HG02763 (cell line): ENCODE measurements around the gene SYNJ1.
"Not testable (repeated sequence)": the region's sequence is repeated elsewhere in the genome, so short reads cannot be mapped to it uniquely, and the experiment has no call there.

Experiments
- ATAC-seq: cut with Tn5 transposase; IDR thresholded peaks from one replicate; pipeline ENCODE4 v1.9.1; 2021; ENCODE audit warnings: mild to moderate bottlenecking, moderate library complexity; ENCODE audit not compliant: unreplicated experiment

The SYNJ1 gene

DNA sequence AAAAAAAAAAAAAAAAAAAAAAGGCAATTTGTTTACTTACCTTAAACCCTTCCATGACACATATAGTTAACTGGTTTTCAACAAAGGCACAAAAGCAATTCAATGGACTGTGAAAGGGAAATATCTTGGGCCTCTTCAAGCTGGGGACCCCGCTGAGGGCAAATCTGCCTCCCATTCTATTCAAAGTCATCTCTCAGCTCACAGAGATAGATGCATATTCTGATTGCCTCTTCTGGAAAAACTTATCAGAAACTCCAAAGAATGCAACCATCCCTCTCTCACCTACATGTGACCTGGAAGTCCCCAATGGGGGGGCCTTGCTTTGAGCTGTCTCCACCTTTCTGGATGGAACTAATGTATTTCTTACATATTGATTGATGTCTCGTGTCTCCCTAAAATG, 12.1 kb upstream of the SYNJ1 start:
- ATAC-seq = no peak

- ATAC-seq = not testable (repeated sequence)
These were observed 8.3 kb upstream of the SYNJ1 start for GRCh38 chr21:32736083-32736482.

DNA sequence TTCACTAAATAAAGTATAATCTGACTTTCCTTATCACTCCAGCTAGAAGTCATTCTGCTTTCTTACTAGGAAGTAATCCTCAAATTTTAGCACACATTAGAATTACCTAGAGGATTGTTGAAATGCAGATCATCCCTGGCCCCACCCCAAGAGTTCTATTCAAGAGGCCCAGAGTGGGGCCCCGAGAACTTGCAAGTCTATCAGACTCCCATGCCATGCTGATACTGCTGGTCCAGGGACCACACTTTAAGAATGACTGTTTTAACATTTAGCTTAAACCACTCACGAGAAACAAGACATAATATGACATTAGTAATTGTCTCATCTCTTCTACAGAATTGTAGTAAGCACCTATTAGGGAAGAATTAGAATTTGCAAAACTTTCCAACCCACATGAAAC, 7.7 kb upstream of the SYNJ1 start:
- no peak for ATAC-seq

DNA sequence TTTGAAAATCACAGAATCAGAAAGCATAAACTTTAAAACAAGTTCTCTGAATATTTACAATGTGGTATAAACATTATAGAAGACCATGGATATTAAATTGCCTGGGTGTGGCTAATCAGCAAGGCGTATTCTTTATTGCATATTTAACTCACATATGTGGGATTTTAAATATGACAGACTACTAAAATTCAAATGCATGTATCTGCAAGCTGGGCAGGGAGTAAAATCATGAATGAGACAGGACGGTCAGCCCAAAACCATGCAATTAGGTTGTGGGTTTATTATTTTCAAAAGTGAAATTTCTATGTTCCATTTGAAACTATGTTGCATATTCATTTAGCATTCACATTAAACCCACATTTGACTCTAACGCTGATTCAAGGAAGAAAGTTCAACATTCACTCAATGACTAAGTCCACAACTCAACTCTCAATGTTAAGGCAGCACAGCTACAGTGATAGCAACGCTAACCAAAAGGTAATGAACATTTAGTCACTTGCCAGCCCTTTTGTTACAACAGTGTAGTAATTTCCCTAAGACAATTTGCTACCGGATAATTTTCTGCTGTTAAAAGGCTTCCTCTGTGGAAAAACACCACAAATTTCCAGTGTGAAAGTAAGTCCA, 6.3 kb upstream of the SYNJ1 start:
- ATAC-seq = no peak

DNA sequence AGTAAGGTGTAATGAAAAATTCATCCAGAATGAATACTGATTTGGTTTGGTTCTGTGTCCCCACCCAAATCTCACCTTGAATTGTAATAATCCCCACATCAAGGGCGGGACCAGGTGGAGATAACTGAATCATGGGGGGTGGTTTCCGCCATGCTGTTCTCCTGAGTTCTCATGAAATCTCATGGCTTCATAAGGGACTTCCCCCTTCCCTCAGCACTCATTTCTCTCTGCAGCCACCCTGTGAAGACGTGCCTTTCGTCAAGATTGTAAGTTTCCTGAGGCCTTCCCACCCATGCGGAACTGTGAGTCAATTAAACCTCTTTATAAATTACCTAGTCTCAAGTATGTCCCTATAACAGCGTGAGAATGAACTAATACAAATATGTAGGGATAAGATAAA, 5.5 kb upstream of the SYNJ1 start:
- ATAC-seq = no peak

GRCh38 chr21:32732544-32732943, 4.7 kb upstream of the SYNJ1 start:
- no peak for ATAC-seq

GRCh38 chr21:32728848-32729247, 1.0 kb upstream of the SYNJ1 start:
- ATAC-seq = no peak

DNA sequence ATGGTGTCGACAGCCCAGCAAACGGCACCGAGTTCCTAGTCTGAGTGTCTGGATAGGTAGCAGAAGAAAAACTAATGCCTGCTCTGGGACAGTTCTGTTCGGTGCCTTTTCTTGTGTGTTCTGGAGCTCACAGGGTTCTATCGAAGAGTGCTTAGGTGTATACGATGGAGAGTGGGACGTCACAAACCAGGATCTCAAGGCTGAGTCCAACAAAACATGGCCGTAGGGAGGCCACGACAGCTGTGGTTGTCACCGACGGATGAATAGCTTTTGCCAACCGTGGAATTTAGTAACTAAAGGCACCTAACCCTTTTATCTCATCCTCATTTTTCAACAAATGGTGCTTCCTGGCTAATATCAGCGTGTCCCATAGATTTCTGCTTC, 635 bp upstream of the SYNJ1 start:
- no peak for ATAC-seq

GRCh38 chr21:32726839-32727686, 750 bp downstream of the SYNJ1 start:
- peak; percentile 15 for ATAC-seq

DNA sequence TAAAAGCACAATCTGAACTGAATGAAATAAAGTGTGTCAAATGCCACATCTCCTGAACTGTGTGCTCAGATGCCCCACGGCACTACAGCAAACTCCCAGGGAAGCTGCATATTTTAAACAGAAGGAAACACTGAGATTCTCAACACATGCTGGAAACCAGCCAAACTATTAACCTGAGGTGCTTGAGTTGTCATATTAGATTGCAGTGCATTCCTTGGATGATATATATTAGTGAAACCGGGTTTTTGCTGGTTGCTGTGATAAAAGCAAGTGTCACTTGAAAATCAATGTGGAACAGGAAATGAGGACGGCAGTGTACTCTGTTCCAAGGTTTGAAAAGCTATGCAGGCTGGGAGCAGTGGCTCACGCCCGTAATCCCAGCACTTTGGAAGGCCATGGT, 8.7 kb downstream of the SYNJ1 start:
- ATAC-seq = no peak

- no peak for ATAC-seq
These were observed 9.9 kb downstream of the SYNJ1 start for GRCh38 chr21:32717851-32718316.

GRCh38 chr21:32716486-32716885, 11.3 kb downstream of the SYNJ1 start:
- no peak for ATAC-seq

DNA sequence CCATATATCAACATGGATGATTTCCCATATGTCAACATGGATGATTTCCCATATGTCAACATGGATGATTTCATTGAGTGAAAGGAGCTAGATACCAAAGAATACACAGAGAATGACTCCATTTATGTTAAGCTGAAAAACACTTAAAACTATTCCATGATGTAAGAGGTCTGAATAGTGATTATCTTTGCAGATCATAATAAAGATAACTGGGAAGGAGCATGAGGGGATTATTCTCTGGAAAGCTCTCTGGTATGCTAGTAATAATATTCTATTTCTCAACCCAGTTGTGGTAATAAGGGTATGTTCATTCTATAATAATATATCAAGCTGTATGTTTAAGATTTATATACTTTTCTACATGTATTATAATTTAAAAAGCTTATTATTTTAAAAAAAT, 14.1 kb downstream of the SYNJ1 start:
- ATAC-seq = no peak

DNA sequence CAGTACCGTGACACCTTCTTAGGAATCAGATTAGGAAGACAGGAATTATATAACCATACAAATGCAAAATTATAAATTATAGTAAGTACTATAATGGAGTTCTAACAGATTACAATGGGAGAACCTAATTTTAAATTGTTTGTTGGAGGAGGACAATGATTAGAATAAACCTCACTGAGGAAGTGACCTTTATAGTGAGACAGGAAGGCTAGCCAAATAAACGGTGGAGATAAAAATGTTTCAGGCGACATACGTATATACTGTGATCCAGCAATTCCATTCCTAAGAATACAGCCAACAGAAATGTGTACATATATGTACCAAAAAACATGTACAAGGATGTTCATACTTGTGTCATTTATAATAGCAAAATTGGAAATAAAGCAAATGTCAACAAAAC, 15.2 kb downstream of the SYNJ1 start:
- ATAC-seq = no peak

DNA sequence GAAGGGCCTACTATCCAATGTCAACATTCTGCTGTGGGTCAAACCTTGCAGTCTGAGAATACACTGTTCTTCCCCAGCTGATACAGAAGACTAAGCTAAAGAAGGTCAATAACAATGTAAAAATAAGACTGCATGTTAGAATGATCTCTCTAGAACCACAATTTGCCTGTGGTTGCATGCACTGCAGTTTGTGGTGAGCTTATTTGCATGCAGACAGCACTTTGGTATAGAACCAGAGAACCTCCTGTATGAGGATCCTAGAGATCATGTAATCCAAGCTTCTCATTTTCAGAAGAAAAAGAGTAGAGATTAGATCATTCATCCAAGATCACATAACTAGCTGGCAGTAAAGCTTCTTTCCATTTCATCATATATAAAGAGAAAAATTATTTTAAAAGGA, 15.8 kb downstream of the SYNJ1 start:
- peak; percentile 98 for ATAC-seq

GRCh38 chr21:32710987-32711386, 16.8 kb downstream of the SYNJ1 start:
- ATAC-seq = no peak

DNA sequence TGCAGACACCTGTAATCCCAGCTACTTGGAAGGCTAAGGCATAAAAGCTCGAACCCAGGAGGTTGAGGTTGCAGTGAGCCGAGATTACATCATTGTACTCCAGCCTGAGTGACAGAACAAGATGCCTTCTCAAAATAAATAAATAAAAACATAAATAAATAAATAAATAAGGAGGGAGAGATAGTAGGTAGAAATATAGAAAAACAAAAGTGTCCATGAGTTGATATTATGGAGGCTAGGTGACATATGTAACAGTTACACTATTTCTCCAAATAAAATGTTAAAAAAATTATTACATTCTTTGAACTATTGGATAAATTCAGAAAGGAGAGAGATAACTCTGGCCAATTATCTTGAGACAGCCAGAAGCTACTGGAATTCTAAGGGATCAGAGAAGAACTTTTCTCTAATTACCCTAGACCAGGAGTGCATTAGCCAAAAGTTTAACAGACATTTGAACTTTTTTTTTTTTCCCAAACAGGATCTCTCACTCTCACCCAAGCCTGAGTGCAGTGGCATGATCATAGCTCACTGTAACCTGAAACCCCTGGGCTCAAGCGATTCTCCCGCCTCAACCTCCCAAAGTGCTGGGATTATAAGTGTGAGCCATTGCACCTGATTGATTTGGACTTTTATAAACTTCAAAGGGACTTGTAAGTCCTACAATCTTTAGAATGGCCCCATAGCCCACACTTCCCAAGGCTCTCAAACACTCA, 17.6 kb downstream of the SYNJ1 start:
- ATAC-seq = no peak

- ATAC-seq = no peak
These were observed 19.7 kb downstream of the SYNJ1 start for GRCh38 chr21:32708069-32708468.

DNA sequence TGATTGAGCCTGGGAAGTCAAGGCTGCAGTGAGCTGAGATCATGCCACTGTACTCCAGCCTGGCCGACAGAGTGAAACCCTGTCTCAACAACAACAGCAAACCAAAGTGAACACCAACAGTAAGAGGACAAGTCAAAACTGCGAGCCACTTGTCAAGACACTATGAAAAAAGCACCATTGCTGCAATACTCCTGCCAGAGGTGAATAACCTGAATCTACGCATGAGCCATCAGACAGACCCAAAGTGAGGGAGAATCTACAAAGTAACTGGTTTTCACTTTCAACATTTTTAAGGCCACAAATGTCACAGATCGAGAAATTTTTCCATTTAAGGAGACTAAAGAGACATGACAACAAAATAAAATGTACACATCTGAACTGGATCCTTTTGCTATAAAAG, 21.9 kb downstream of the SYNJ1 start:
- no peak for ATAC-seq

- ATAC-seq = no peak
These were observed 22.7 kb downstream of the SYNJ1 start for GRCh38 chr21:32705139-32705538.

DNA sequence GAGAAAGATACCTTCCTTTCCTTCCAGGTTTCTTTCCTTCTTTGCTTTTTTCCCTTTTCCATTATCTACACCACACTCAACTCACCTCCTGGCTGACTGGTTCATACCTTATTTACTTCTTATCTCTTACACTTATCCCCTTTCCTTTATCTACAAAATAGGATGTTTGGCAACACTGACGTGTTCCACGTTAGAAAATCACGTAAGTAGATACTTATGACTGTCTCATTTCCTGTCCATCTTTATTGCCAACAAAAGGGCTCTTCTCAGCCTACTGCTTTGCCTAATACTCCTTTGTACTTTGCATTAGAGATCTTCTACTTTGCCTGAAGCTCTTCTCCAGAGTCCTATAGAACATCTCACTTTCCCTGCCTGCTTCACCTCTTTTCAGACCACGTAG, 25.1 kb downstream of the SYNJ1 start:
- no peak for ATAC-seq
